Effector memory CD4-positive, alpha-beta T cell (primary cell): ENCODE measurements around the gene TBX10.
"Not testable (repeated sequence)": the region's sequence is repeated elsewhere in the genome, so short reads cannot be mapped to it uniquely, and the experiment has no call there.

Experiments used
- DNase-seq, 3 donors: peaks; one replicate each; pipeline ENCODE4 v3.0.0-alpha.2; 2020
- H3K27ac ChIP-seq: 2 replicates; pipeline ENCODE4 v1.7.0; 2013; ENCODE audit warnings: mild to moderate bottlenecking, low read length, moderate library complexity; ENCODE audit not compliant: insufficient read depth, poor library complexity, severe bottlenecking
- H3K27me3 ChIP-seq: replicated peaks from 2 replicates; pipeline ENCODE4 v1.7.0; 2013; ENCODE audit warnings: mild to moderate bottlenecking, low read length; ENCODE audit not compliant: insufficient read depth, control insufficient read depth, poor library complexity, severe bottlenecking
- H3K36me3 ChIP-seq: 2 replicates; pipeline ENCODE4 v1.7.0; 2013; ENCODE audit warnings: mild to moderate bottlenecking, low read length, moderate library complexity; ENCODE audit not compliant: control insufficient read depth, insufficient read depth
- H3K4me1 ChIP-seq: 2 replicates; pipeline ENCODE4 v1.7.0; 2013; ENCODE audit warnings: low read length, mild to moderate bottlenecking; ENCODE audit not compliant: control insufficient read depth, insufficient read depth, poor library complexity, severe bottlenecking
- H3K4me3 ChIP-seq: 2 replicates; pipeline ENCODE4 v1.7.0; 2013; ENCODE audit warnings: low read length, low read depth, mild to moderate bottlenecking; ENCODE audit not compliant: insufficient read depth, poor library complexity, severe bottlenecking
- H3K9me3 ChIP-seq: 2 replicates; pipeline ENCODE4 v1.7.0; 2013; ENCODE audit warnings: mild to moderate bottlenecking, low read length, moderate library complexity; ENCODE audit not compliant: control insufficient read depth

Gene TBX10

DNA sequence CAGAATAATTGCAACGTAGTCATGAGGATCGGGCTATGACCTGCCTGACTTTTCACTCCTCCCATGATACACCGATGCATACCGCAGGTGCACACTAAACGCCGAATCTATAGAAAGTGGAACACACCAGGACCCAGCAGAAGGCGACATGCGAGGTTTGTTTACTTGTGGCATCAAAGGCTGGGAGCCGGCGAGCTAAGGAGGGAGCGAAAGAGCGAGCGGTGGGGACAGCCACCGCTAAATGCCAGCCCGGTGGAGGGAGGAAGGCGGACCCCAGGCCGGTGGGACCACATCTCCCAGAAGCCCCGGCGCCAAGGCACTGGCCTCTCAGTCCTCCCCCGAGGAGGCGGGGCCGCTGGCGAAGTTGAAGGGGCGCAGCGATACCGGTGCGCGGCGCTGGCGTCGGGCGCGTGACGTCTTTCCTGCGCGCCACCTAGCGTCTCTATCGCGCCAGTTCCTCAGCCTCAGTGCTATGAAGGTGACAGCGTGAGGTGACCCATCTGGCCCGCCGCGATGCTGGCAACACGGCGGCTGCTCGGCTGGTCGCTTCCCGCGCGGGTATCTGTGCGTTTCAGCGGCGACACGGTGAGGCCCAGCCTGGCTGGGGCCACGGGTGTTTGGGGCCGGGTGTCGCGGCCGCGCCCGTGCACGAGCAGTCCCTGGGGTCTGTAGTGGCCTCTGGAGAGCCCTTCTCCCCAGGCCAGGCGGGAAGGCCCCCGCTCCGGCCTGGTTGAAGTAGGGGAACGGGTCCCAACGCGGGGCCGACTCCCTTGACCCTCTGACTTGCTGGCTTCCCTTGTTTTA is 32.9 kb downstream of the TBX10 start, which contains the start of gene NDUFV1:
Gene NDUFV1, plus strand, starts transcription at position 445 of the 804 bp plus-strand sequence. Its CDS starts 69 bp downstream, at position 514.
- peaks cover 17% of the 10 kb centered on the region for H3K4me1 ChIP-seq
- H3K36me3 ChIP-seq: peaks cover 33% of the 10 kb centered on the region
- H3K27ac ChIP-seq: peak within 1 kb of the TSS; percentile 76
- H3K27me3 ChIP-seq: no peaks in the 10 kb centered on the region
- peak within 1 kb of the TSS; percentile 83 for H3K4me3 ChIP-seq
- DNase-seq: peak; percentile 89 to 92 (median 92)
- no peaks in the 10 kb centered on the region for H3K9me3 ChIP-seq

DNA sequence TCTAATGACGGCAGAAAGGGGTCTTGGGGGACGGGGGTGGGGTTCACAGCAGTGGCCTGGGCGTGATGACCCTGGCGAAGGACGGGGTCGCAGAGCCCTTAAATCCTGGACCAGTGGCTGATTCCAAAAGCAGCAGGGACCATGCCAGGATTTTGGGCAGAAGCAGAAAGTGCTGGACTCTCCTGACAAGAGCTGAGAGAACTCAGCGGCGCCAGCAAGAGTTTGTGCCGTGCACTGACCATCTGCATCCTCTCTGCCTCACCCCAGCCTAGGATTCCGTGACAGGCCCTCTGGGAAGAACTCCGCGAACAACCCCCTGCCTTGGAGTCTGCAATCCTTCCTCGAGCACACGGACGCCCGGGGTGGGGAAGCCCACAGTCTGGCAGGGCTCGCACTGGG is 33.5 kb downstream of the TBX10 start:
- DNase-seq: no peak
- Histone ChIP-seq H3K36me3 (peaks cover 27% of the 10 kb centered on the region), H3K27me3 (no peaks in the 10 kb centered on the region), H3K4me1 (peaks cover 17% of the 10 kb centered on the region), H3K9me3 (no peaks in the 10 kb centered on the region), H3K27ac (peak overlapping the region; percentile 76), H3K4me3 (peak overlapping the region; percentile 83)

DNA sequence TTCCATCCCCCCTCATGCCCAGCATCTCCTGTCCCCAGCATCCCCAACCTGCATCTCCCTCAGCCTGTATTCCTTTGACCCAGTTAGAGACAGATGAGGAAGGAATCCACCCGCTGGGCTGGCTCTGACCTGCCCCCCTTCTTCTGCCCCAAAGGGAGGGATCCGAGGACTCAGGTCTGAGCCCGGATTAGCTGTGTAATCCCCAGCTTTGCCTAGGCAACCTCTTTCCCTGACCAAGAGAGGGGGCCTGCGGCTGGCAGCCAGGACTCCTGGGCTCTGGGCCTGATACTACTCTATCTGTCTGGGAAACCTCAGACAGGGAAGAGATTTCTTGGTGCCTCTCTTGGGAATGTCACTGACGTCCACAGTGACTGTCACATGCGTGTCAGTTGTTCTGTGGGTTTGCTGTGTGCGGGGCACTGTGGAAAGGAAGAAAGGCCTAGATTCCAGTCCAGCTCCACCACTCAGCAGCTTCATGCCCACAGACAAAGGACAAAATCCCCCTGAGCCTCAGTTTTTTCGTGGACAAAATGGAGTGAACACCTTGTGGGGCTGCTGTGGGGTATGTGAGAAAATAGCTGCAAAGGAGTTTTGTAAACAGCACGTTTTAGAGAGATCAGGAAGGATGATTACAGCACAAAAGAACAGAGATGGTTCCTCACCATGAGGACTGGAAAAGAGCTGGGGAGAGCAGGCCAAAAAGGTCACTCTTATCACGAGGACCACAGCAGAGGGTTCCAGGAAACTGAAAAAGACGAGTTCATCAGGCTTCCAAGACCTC is 34.1 kb downstream of the TBX10 start:
- H3K4me3 ChIP-seq: no peak overlapping the region
- no peaks in the 10 kb centered on the region for H3K9me3 ChIP-seq
- peaks cover 17% of the 10 kb centered on the region for H3K4me1 ChIP-seq
- H3K27me3 ChIP-seq: no peaks in the 10 kb centered on the region
- DNase-seq: no peak
- H3K27ac ChIP-seq: no peak overlapping the region
- H3K36me3 ChIP-seq: peaks cover 21% of the 10 kb centered on the region

DNA sequence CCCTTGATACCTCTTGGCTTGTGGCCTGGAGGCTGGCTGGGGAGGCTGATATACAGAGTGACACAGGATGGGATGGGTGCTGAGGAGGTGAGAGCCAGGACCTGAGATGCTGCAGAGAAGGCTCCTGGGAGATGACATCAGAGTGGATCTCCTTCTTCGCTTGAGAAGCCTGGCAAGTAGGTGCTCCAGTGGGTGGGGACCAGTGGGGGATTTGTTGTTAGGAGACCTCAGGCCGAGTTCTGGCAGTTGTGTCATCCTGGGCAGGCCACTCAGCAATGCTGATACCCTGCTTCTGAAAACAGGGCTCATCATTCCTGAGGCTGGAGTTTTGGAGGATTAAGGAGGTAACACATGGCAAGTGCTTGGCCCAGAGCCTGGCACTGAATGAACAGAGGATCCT is 34.7 kb downstream of the TBX10 start:
- no peak overlapping the region for H3K27ac ChIP-seq
- peaks cover 16% of the 10 kb centered on the region for H3K36me3 ChIP-seq
- no peak overlapping the region for H3K4me3 ChIP-seq
- no peak for DNase-seq
- H3K9me3 ChIP-seq: no peaks in the 10 kb centered on the region
- no peaks in the 10 kb centered on the region for H3K27me3 ChIP-seq
- peaks cover 17% of the 10 kb centered on the region for H3K4me1 ChIP-seq

DNA sequence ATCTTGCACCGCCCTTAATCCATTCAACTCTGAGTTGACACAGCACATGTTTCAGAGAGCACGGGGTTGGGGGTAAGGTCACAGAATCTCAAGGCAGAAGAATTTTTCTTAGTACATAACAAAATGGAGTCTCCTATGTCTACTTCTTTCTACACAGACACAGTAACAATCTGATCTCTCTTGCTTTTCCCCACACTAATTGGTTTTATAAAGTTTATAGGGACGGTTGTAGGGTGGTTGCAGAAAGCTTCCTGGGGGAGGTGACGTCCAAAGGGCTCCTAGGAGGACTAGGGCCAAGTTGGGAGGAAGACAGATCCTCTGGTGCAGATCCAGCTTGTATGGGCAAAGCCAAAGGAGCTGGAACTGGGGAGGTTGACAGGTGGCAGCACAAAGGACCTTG is 35.4 kb downstream of the TBX10 start:
- H3K4me3 ChIP-seq, H3K27me3 ChIP-seq, H3K9me3 ChIP-seq, H3K36me3 ChIP-seq, H3K27ac ChIP-seq, DNase-seq: not testable (repeated sequence)
- peaks cover 17% of the 10 kb centered on the region for H3K4me1 ChIP-seq

GRCh38 chr11:67601098-67601497 is 38.5 kb downstream of the TBX10 start:
- H3K4me3 ChIP-seq: no peak overlapping the region
- H3K27ac ChIP-seq: no peak overlapping the region
- H3K36me3 ChIP-seq: no peaks in the 10 kb centered on the region
- H3K4me1 ChIP-seq: peaks cover under 1% of the 10 kb centered on the region
- H3K27me3 ChIP-seq: no peaks in the 10 kb centered on the region
- H3K9me3 ChIP-seq: no peaks in the 10 kb centered on the region
- DNase-seq: no peak

- no peak overlapping the region for H3K4me3 ChIP-seq
- H3K4me1 ChIP-seq: no peaks in the 10 kb centered on the region
- H3K9me3 ChIP-seq: no peaks in the 10 kb centered on the region
Observed at GRCh38 chr11:67600324-67601029, 39.1 kb downstream of the TBX10 start.

DNA sequence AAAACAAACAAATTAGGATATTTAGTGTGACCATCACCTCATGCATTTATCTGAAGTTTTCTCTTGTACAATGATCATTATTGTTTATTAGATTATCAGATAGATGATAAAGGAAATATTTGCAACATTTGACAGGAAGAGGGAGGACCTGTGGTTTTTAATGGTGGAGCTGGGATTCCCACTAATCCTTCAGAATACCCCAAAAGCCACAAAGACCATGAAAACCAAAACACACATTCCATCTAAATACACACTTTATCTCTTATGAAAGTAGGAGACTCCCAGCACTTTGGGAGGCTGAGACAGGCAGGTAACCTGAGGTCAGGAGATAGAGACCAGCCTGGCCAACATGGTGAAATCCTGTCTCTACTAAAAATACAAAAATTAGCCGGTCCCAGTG is 40.4 kb downstream of the TBX10 start:
- Histone ChIP-seq H3K4me1 (no peaks in the 10 kb centered on the region), H3K4me3 (no peak overlapping the region), H3K27me3 (no peaks in the 10 kb centered on the region), H3K9me3 (no peaks in the 10 kb centered on the region), H3K27ac (no peak overlapping the region), H3K36me3 (no peaks in the 10 kb centered on the region)
- no peak for DNase-seq

More at GRCh38 chr11:67600324-67601029, 39.1 kb downstream of the TBX10 start:
- no peaks in the 10 kb centered on the region for H3K36me3 ChIP-seq
- no peaks in the 10 kb centered on the region for H3K27me3 ChIP-seq
- H3K27ac ChIP-seq: no peak overlapping the region
- no peak for DNase-seq

DNA sequence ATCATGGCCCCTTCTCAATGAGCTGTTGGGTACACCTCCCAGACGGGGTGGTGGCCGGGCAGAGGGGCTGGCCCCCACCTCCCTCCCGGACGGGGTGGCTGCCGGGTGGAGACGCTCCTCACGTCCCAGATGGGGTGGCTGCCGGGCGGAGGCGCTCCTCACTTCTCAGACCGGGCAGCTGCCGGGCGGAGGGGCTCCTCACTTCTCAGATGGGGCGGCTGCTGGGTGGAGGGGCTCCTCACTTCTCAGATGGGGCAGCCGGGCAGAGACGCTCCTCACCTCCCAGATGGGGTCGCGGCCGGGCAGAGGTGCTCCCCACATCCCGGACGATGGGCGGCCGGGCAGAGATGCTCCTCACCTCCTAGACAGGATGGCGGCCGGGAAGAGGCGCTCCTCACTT is 41.6 kb downstream of the TBX10 start:
- H3K27me3 ChIP-seq, H3K9me3 ChIP-seq, DNase-seq, H3K4me1 ChIP-seq, H3K4me3 ChIP-seq, H3K27ac ChIP-seq, H3K36me3 ChIP-seq: not testable (repeated sequence)
